Islet of Langerhans (tissue), 1 donor: ENCODE data around the gene CSRP1.

Source experiments
- FAIRE-seq: peaks from one replicate; lab custom pipeline; 2011; peaks lifted over from hg19 to GRCh38; lab: Jason Lieb, UNC

The CSRP1 gene

DNA sequence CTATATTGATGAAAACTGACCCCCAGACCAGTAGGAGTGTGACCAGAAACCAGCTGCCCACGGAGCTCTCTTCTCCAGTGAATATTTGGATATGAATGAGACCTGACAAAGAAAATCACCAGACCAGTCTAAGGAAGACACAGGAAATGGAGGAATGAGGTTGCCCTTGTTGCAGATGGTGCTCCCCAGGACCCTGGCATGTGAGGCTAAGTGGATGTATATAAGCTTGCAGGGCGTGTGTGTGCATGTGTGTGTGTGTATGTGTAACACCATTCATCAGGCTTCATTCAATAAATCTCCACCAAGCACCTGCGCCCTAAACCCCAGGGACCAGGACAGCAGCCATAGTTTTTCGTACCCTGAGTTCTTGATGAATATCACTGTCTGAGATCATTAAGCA lies 52.3 kb downstream of the CSRP1 start:
- no peak for FAIRE-seq

DNA sequence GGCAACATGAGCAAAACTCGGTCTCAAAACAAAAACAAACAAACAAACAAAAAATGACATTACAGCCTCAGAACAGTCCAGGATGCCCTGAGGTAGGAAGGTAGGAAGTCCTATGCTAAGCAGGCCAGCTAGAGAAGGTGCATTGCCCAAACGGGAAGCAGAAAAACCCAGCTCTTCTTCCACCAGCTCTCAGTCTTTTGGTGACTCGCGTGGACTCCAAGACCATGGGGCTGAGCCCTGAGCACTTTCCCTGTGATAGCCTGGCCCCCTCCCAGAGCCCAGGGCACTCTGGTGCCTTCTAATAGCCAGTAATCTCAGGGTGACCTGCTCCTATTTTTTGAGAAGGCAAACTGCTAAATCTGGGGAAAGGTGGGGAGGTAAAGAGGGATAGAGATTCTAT lies 54.1 kb downstream of the CSRP1 start:
- FAIRE-seq: no peak

DNA sequence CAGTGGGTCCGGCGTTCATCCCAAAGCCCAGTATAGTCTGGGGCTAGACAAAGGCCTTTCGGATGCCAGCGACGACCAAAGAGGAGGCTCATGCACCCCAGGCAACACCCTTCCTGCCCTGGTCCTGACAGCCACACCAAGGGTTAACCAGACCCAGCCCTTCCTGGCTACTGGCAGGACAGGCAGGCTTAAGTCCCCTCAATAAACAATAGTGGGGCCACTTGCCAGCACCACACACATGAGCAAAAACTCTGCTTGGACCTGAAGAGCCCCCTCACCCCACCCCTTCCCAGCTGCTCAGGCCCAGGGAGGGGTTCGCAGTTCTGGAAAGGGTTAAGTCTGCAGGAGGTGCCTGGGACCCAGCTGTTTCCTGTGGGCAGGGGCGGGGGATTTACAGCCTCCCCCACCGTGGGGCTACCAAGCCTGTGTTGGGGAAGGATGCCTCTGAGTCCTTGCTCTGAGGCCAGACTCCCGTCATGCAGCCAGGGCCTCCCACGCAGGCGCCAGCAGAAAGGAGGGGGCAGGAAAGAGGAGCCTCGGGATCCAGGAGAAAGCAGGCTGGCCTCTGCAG lies 56.1 kb downstream of the CSRP1 start:
- no peak for FAIRE-seq

DNA sequence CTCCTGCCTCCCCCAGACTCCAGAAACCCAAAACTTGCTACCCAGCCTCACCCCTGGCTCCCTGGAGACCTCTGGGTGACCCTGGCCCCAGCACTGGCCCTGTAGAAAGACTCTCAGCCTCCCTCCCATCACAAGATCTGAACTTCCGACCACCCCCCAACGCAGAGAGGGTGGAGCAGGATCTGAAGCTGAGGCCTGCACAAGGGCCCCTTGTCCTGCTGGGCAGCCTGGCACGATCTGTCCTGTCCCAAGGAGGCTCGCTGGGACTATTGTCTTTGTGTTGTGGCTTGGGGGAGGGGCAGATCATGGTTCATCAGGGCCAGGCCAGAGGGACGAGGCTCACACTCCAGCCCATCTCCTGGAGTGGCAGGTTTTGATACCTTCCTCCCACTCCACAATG lies 57.9 kb downstream of the CSRP1 start:
- no peak for FAIRE-seq

DNA sequence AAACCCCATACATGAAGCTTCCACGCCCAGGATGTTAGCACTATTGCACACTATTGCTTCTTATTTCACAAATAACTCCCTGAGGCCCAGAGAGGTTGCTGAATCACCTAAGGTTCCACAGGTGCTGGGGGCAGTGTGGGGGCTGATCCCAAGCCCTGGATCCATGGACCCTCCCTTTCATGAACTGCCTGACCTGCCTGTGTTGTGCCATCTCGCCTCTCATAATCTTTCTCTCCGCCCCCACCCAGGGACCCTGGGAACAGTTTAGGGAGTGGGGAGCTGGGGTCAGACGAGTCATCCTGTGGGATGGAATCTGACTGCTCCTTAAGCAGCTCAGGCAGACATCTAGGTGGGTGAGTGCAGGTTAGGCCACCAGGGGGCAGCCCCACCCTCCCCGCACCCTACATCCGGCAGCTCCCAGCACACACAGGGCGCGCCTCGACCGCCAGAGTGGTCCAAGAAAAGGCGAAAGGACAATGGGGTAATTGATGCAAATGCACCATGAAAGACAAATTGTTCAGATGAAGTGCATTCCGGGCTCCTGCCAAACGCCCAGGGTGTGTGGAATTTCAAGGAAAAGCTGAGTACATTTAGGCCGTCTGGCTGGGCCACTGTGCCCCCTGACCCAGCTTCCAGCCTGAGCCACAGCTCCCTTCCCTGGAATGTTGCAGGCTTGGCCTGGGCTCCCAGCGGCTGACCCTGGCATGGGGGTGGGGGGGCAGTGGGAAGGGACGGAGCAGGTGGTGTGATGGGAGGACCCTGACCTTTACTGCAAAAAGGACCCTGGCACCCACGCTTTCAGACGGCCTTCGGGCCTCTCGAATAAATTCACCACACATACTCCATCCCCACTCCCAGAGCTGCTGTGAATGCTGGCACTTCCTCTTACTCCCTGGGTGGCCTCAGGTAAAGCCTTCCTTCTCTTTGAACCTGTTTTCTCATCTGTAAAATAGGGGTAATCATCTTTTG lies 58.7 kb downstream of the CSRP1 start:
- no peak for FAIRE-seq

DNA sequence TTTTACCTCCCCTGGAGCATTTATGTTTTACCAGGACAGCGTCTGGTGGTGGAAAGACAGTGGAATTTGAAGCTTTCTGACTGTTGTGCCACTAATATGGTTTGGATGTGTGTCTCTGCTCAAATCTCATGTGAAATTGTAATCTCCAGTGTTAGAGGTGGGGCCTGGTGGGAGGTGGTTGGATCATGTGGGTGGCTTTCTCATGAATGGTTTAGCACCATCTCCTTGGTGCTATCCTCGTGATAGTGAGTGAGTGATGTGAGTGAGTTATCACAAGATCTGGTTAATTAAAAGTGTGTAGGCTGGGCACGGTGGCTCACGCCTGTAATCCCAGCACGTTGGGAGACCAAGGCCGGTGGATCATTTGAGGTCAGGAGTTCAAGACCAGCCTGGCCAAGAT lies 61.6 kb downstream of the CSRP1 start:
- no peak for FAIRE-seq

DNA sequence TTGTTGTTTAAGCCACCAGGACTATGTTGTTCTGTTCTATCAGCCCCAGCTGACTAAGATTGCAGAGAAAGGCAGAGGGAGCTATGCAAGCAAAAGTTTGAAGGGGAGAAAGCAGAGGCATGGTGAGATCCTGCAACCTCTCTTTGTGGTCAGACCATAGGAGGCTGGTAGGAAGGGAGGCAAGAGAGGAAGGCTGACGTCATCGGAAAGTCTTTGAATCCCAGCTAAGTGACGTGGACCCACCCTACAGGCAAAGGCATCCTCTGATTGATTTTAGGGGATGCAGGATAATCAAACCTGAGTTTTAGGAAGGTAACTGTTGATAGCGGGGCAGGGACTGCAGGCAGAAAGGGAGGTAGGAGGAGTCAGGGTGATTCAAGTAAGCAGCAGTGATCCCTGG lies 62.1 kb downstream of the CSRP1 start:
- FAIRE-seq: no peak

DNA sequence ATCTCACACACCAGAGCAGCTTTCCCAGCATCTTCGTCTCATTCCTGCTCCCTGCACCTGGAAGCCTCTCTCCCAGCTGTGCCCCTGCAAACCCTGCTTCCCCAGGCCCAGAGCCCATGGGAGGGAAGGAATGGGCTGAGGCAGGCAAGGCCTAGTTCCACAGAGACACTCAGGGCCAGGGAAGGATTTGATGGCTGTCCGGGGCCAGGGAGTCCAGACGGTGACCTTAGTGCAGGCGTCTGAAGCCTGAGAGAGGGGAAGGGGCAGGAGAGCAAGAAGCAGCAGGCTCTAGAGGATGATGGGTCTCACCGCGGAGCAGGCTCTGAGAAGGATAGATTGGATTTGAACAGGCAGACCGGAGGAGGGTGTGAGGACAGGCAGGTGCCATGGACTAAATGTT lies 63.2 kb downstream of the CSRP1 start:
- FAIRE-seq: no peak

DNA sequence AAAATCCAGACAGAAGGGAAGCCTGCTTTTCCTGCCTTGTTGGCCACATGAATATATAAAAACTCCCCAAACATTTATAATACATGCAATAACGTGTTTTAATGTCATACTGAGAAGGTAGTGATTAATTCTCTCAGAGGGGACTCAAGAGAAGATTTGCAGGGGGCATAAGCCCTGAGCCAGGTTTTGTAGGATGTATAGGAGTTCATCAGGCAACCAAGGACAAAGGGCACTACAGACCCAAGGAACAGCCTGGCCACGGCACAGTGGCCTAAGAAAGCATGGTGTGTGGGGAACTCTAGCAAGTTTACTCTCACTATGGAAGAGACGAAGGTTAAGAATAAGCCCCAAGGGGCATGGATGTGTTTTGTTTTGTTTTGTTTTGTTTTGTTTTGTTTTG lies 70.0 kb downstream of the CSRP1 start:
- FAIRE-seq: no peak

DNA sequence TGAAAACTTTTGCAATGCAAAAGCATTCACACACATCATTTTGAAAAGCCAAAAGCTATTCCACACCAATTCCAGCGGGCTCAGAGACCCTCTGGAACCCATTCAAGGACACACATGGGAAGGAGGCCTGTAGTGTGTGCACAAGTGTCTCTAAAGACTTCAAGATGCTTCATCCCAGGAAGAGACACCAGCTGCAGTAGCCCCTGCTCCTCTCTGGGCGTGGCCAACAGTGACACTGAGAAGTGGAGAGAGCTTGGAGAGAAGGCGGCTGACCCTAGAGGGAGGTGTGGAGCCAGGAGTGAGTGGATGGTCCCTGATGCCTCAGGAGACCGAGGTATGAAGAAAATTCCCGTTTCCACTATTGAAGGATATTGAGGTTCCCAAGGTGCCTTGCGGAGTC lies 70.5 kb downstream of the CSRP1 start:
- FAIRE-seq: no peak

DNA sequence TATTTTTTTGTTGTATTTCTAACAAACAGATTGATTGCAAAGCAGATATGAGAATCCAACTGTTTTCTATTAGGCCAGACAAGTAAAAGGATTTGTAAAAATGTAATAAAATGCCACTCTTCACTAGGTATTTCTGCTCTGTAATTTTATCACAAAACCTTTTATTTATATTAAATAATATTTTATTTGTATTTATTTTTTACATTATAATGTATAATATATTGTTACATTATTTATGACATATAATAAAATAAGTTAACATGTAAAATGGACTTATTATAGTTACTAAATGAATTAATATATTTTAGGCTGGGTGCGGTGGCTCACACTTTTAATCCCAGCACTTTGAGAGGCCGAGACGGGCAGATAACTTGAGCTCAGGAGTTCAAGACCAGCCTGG lies 72.7 kb downstream of the CSRP1 start:
- no peak for FAIRE-seq

DNA sequence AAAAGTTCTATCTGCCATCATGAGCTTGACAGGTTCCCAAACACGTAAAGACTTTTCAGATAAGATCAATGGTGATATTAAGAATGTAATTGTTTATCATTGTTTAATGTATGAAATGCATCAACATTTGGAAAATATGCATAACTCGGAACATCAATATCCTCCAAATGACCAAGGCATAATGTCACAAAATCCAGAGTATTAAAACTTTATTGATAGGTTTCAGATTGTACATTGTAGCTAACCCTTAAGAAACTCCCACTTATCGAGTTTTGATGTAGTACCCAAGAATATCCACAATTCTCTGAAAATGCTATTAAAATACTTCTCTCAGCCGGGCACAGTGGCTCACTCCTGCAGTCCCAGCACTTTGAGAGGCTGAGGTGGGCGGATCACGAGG lies 73.3 kb downstream of the CSRP1 start:
- no peak for FAIRE-seq
